GM18505 (cell line): ENCODE measurements around the gene TPST2.

Experiments used
- ATAC-seq: cut with Tn5 transposase; IDR thresholded peaks from one replicate; pipeline ENCODE4 v1.9.1; 2021; ENCODE audit not compliant: unreplicated experiment
- POLR2A ChIP-seq: IDR thresholded peaks from 4 replicates; pipeline ENCODE4 v1.6.1; 2011; ENCODE audit warnings: borderline replicate concordance; ENCODE audit not compliant: insufficient read depth, insufficient read length; ENCODE audit errors: extremely low read depth

The TPST2 gene

GRCh38 chr22:26599505-26599904 is 9.6 kb upstream of the TPST2 start:
- no peak for TF ChIP-seq POLR2A
- ATAC-seq: no peak

- no peak for TF ChIP-seq POLR2A
- no peak for ATAC-seq
Measured at GRCh38 chr22:26597480-26597879, 7.5 kb upstream of the TPST2 start.

- ATAC-seq: no peak
- TF ChIP-seq POLR2A: no peak
Measured at GRCh38 chr22:26597026-26597425, 7.1 kb upstream of the TPST2 start.

- no peak for TF ChIP-seq POLR2A
- no peak for ATAC-seq
Measured at GRCh38 chr22:26593763-26594162, 3.8 kb upstream of the TPST2 start.

GRCh38 chr22:26592421-26592891 is 2.5 kb upstream of the TPST2 start:
- ATAC-seq: no peak
- TF ChIP-seq POLR2A: peak; percentile 62

GRCh38 chr22:26589367-26589844 is 526 bp downstream of the TPST2 start:
- TF ChIP-seq POLR2A: no peak
- ATAC-seq: no peak

- no peak for ATAC-seq
- no peak for TF ChIP-seq POLR2A
Measured at GRCh38 chr22:26588729-26589366, 1.1 kb downstream of the TPST2 start.

- no peak for ATAC-seq
- TF ChIP-seq POLR2A: no peak
Measured at GRCh38 chr22:26587991-26588613, 1.8 kb downstream of the TPST2 start.

- ATAC-seq: no peak
- TF ChIP-seq POLR2A: no peak
Measured at GRCh38 chr22:26586556-26587325, 3.2 kb downstream of the TPST2 start.

- ATAC-seq: no peak
- TF ChIP-seq POLR2A: no peak
Measured at GRCh38 chr22:26585104-26585790, 4.7 kb downstream of the TPST2 start.

GRCh38 chr22:26584010-26584409 is 5.9 kb downstream of the TPST2 start:
- TF ChIP-seq POLR2A: no peak
- no peak for ATAC-seq

- ATAC-seq: no peak
- no peak for TF ChIP-seq POLR2A
Measured at GRCh38 chr22:26581633-26582168, 8.2 kb downstream of the TPST2 start.

- no peak for ATAC-seq
- TF ChIP-seq POLR2A: no peak
Measured at GRCh38 chr22:26581026-26581425, 8.9 kb downstream of the TPST2 start.
